GM19328 (cell line): ENCODE results near the gene CARD8.
"Not testable (repeated sequence)": the region's sequence is repeated elsewhere in the genome, so short reads cannot be mapped to it uniquely, and the experiment has no call there.

Experiments
- ATAC-seq: cut with Tn5 transposase; IDR thresholded peaks from one replicate; pipeline ENCODE4 v1.9.1; 2021; ENCODE audit warnings: mild to moderate bottlenecking, moderate library complexity; ENCODE audit not compliant: unreplicated experiment

The CARD8 gene

DNA sequence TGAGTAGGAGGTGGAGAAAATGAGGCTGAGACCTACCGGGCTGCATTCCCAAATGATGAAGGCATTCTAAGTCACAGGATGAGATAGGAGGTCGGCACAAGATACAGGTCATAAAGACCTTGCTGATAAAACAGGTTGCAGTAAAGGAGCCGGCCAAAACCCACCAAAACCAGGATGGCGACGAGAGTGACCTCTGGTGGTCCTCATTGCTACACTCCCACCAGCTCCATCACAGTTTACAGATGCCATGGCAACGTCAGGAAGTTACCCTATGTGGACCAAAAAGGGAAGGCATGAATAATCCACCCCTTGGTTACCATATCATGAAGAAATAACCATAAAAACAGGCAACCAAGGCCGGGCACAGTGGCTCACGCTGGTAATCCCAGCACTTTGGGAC, 9.6 kb upstream of the CARD8 start:
- ATAC-seq, result not testable (repeated sequence)

DNA sequence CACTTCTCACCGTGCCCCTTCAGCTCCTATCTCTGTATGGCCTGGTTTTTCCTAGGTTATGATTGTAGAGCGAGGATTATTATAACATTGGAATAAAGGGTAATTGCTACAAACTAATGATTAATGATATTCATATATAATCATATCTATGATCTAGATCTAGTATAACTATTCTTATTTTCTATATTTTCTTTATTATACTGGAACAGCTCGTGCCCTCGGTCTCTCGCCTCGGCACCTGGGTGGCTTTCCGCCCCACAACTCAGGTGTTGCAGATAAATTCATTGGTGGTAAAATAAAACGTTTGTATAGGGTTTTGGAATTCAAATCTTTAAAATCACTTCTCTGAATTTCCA, 4.6 kb upstream of the CARD8 start:
- not testable (repeated sequence) for ATAC-seq

DNA sequence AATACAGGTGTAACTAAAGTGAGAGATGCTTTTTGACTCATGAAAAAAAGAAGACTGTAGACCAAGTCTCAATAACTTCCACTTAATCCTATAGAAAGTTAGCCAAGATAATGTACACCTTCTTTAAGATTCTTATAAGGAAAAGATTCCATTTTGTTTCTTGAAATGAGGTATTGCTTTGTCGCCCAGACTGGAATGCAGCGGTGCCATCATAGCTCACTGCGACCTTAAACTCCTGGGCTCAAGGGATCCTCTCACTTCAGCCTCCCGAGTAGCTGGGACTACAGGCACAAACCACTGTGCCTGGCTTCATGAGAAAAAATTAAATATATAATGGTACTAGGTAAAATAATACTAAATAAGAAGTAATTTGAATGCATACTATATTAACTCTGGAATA, 3.3 kb upstream of the CARD8 start:
- not testable (repeated sequence) for ATAC-seq

DNA sequence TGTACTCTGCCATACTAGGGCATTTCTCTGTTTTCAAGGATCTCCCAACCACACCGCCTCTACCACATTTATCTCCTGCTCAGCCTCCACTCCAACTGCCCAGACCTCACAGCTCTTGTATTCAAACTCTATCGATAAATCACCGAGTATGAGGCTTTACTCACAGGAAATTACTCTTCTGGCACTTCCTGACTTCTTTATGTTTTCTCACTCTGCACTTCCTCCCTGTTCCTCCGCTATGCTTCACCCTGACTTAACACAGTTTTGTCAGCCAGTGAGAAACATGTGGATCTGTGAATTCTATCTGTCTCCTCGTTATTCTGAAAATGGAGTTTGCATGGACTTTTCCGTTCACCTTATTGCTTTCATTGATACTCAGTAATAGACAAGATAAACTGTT, 2.6 kb upstream of the CARD8 start:
- no peak for ATAC-seq

DNA sequence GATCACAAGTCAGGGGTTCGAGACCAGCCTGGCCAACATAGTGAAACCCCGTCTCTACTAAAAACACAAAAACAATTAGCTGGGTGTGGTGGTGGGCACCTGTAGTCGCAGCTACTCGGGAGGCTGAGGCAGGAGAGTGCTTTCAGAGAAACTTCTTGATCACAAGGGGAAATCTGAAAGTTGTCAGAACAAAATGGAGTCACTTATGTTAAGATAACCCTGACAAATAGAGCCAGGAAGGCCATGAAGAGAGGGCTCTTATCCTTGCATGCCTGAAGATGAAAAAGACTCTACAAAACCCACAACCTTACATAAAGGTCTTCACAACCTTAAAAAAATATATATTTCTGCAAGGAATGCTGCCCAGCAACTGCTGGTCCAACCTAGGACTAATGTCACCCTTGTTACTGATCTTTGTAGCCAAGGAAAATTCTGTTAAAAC, 1.2 kb downstream of the CARD8 start:
- ATAC-seq, result no peak

DNA sequence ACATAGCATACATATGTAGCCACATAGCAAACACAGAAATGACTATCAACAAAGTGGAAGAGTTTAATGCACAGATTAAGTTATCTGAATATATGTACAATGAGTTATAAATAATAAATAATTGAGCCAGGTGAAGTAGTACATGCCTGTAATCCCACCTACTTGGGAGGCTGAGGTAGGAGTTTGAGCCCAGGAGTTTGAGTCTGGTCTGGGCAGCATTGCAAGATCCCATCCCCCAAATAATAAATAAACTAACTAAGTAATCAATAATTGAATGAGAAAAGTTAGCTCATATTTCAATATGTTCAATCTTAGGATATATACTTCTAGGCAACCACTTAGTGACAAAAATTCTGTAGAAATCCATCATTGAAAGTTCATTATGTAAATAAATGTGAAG, 1.7 kb downstream of the CARD8 start:
- no peak for ATAC-seq

DNA sequence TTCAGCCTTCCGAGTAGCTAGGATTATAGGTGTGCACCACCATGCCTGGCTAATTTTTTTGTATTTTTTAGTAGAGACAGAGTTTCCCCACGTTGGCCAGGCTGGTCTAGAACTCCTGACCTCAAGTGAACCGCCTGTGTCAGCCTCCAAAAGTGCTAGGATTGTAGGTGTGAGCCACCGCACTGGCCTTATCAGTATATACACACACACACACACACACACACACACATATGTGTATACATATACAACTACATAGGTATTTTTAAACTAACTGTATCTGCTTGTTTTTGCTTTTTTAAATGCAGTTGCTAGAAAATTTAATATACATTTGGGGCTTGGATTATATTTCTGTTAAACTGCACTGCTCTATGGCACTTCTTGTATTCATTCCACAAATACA, 3.1 kb downstream of the CARD8 start:
- ATAC-seq, result no peak

DNA sequence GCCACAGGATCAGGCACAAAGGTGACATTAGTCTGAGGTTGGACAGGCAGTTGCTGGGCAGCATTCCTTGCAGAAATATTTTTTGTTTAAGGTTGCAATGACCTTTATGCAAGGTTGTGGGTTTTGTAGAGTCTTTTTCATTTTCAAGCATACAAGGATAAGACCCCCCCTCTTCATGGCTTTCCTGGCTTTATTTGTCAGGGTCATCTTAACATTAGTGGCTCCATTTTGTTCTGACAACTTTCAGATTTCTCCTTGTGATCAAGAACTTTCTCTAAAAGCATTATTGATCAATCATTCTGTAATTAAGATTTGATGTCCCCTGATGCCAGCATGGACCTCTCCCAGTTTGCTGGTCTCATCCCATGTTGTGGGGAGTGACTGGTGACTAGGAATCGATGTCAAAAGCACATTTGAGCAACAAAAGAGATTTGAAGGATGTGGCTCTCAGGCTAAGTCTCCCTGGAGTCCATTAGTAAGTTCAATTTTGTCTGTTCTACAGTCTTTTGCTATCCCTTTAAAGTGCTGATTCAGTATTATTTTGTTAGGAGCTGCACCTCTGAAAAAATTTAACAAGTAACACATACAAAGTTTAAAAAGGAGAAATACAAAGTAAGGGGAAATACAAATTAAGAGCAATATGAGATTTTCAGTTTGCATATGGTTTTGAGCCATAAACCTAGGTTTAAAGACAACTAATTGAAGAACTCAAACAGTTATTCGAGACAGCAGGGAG, 5.3 kb downstream of the CARD8 start:
- ATAC-seq, result no peak

DNA sequence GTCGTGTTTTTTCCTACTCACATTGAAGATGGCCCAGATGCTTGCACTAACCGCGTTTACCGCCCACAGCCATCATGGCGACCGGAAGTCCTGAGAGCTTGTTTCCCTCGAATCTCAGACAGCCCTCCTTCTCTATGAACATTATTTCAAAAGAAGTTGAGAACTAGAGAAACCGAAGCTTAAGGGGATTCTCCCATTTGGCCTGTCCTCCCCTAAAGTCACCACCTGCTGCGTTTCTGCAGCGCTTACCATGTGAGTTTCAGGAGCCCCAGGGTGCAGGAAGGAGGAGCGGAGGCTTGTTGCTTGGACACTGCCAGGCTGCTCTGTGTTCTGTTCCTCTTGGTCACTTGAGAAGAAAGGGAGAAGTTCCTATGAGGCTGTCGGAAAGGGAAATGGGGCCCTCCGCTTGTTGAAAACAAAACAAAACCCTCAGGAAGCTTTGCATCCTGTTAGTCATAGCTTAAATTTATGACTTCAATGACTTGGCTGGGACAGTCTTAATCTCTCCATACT, 6.2 kb downstream of the CARD8 start:
- ATAC-seq, result no peak

DNA sequence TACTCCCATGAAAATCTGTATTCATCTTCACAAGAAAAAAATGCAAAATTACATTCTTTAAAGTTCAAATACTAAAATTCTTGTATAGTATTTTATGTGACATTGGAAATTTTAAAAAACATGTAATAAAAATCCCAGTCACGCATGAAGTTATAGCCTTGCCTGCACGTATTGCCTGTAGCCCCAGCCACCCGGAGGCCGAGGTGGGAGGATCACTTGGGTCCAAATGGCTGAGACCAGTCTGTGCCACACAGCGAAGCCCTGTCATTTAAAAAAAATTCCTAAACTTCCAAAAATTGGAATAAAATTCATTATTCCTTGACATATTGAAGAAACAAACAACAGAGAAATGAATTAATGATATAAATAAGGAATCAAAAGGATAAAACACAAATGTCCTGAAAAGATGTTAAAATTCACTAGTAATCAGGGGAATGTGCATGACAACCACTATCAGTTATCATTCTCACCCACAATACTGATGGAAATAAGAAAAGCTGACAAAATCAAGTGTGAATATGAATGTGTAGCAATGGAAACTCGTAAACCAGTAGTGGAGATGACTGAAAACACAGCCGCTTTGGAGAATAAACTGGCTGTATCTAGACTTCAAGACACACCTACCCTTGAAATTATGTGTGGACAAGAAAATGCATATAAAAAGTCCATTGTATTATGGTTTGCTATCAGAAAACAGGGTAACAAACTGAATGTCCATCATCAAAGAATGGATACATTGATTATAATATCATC, 7.5 kb downstream of the CARD8 start:
- ATAC-seq, result no peak

DNA sequence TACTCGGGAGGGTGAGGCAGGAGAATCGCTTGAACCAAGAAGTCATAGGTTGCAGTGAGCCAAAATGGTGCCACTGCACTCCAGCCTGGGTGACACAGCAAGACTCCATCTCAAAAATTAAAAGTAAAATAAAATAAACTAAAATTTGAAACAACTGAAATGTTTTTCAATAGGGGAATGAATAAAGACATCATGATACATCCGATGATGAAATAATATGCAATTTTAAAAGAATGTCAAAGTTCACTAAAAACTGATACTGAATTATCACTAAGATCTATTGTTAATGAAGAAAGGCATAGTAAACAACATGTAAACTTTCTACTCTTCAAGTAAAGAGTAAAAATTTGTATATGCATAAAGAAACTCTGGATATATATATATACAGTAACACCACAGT, 8.5 kb downstream of the CARD8 start:
- ATAC-seq, result no peak

DNA sequence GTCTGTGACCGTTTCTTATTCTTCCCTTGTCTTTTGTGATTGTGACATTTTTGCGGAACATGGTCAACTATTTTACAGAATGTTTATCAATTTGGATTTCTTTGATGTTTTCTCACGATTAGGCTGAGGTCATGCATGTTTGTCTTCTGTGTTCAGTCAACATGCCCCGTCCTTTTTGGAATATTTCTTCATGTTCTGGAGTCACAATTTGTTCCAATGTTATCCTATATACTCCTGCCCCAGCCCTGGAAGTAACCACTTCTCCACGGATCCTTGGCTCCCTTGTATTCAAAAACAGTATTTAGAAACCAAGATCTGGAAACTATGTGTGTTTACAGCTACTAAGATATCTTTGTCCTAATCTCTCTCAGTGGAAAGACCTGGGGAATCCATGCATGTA, 9.6 kb downstream of the CARD8 start:
- no peak for ATAC-seq

DNA sequence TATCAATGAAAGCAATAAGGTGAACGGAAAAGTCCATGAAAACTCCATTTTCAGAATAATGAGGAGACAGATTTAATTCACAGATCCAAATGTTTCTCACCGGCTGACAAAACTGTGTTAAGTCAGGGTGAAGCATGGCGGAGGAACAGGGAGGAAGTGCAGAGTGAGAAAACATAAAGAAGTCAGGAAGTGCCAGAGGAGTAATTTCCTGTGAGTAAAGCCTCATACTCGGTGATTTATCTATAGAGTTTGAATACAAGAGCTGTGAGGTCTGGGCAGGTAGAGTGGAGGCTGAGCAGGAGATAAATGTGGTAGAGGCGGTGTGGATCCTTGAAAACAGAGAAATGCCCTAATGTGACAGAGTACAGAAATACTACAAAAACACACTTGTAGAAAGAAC, 11.4 kb downstream of the CARD8 start:
- ATAC-seq, result no peak

DNA sequence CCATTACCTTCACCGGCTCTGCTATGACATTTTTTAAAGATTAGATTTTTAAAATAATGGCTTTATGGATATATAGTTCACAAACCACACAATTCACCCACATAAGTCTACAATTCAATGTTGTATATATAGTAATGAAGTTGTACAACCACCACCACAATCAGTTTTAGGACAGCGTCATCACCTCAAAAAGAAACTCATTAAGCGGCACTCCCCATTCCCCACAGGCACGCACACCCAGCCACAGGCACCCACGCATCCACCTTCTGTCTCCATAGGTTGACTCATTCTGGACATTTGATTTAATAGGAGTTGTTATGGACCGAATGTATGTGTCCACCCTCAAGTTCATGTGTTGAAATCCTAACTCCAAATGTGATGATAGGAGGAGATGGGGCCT, 13.9 kb downstream of the CARD8 start:
- not testable (repeated sequence) for ATAC-seq

DNA sequence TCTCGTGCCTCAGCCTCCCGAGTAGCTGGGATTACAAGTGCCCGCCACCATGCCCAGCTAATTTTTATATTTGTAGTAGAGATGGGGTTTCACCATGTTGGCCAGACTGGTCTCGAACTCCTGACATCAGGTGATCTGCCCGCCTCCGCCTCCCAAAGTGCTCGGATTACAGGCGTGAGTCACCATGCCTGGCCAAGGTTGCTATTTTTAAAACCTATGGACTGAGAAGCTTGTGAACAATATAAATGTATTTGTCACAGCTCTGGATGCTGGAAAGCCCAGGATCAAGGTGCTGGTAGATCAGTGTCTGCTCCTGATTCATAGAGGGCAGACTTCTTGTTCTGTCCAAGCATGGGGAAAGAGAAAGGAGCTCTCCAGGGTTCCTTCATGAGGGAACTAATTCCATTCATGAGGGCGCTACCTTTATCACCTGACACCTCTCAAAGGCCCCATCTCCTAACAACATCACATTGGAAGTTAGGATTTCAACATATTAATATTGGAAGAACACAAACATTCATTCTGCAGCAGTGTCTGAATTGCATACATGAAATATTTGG, 16.1 kb downstream of the CARD8 start:
- no peak for ATAC-seq

DNA sequence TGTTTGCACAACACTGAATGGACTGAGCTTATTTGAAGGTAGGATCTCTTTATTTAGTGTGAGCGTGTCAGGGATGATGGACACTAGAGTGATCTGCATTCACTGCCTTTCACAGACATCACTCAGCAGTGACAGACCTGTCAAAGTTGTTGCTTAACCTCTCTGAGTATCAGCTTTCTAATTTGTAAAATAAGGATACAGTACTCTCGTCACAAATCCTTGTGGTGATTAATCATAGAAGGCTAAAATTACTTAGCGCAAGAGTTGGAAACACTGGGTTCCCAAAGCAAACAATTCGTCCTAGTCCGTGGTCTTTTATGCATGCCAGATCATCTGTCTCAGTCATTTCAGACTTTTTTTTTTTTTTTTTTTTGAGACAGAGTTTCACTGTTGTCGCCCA, 16.6 kb downstream of the CARD8 start:
- no peak for ATAC-seq

DNA sequence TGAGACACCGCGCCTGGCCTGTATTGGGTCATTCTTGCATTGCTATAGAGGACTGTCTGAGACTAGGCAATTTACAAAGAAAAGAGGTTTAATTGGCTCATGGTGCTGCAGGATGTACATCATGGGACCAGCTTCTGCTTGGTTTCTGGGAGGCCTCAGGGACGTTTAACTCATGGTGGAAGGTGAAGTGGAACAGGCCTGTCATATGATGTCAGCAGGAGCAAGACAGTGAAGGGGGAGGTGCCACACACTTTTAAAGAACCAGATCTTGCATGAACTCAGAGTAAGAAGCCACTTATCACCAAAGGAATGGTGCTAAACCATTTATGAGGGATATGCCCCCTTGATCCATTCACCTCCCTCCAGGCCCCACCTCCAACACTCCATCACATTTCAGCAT, 18.7 kb downstream of the CARD8 start:
- ATAC-seq, result no peak

DNA sequence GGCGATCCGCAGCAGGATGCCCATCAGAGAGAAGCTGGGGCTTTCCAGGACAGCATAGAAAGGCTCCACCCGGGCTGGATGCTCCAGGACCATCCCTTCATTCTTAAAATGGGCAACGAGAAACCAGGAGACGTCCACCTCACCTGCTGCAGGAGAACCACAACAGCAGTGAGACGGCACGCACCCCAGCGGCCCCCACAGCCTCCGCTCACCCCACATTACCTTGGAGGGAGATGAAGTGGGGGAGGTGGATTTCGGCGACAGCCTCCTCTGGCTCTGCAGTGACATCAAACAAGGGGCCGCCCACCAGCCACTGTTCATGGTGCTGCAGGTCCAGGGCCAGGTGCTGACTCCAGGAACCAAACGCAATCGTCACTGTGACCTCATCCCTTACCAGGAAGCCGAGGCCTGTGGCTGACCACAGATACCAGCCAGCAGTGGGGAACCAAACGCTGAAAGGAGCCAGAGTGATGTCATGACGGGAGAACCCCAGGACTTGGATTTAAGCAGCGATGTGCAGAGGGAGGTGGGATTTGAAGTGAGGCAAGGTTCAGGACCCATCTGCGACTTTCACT, 25.1 kb downstream of the CARD8 start:
- ATAC-seq, result no peak

DNA sequence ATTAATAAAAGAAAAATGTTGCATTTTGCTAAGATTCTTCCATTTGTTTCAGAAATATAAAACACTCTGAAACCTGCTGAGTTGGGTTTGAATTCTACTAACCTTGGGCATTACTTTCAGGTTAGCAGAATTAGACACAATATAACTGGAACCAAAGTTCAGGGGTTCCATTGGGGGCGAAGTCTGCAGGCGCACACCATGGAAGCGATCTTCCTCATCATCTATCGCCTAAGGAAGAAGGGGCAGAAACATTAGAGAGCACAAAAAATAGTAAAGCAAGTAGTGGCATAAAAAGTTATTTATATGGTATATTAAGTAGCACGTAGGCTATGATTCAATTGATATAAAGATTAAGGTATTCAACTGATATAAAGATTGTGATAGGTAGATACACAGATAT, 34.1 kb downstream of the CARD8 start:
- no peak for ATAC-seq

DNA sequence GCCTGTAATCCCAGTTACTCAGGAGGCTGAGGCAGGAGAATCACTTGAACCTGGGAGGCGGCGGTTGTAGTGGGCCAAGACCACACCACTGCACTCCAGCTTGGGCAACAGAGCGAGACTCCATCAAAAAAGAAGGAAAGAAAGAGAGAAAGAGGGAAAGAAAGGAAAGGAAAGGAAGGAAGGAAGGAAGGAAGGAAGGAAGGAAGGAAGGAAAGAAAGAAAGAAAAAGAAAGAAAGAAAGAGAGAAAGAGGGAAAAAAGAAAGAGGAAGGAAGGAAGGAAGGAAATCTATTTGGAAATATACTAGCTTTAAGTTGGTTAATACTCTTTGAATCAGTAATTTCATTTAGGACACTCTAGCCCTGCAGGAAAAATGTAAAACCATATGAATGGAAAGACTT, 34.9 kb downstream of the CARD8 start:
- ATAC-seq, result not testable (repeated sequence)

DNA sequence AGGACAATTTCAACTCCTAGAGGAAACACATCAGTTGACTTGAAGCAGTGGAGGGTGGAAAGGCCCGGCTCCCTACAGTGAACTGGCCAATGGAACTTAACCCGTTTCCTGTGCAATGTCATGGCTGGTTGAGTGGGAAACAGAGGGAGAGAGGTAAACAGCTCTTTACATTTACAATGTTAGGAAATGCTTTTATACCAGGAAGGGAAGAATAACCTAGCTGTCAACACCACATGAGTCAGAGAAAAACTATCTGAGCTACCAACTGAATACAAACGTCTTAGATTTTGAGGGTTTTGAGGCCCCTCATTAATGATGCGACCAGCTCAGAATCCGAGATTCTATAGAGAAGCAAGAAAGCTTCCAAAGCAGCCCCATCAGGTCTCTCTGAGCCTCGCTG, 36.7 kb downstream of the CARD8 start:
- ATAC-seq, result no peak

DNA sequence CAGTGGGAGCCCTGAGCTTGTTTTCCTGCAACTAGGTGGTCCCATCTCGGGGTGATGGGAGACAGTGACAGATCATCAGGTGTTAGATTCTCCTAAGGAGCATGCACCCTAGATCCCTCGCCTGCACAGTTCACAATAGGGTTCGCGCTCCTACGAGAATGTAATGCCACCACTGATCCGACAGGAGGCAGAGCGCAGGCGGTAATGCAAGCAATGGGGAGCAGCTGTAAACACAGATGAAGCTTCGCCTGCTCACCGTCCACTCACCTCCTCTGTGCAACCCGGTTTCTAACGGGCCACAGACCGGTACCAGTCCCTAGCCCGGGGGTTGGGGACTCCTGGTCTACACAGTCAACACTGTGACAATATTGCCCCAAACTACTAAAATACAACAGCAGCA, 38.8 kb downstream of the CARD8 start:
- ATAC-seq, result no peak
